PC-3 (cell line): Measurements from ENCODE around the gene RIC1. TPM values are rescaled to one million over a fixed set of nuclear protein-coding genes. Genes with fewer than 3 reads are reported as not detected.

ENCODE experiments used
- ATAC-seq: fragments of 200-7000 bp; cut with Tn5 transposase; 2 replicates; pipeline ENCODE4 v1.9.1; 2020; ENCODE audit warnings: mild to moderate bottlenecking, moderate library complexity
- BruUV-seq: library from RNA; stranded (reverse); fragments of 400-500 nt; replicated peaks from 2 replicates; lab custom pipeline; 2021; lab: Mats Ljungman, UMichigan
- CTCF ChIA-PET: fragments of 300-600 bp; sonication (Branson Sonifier 250); formaldehyde crosslinking; loops from one replicate; lab custom pipeline; 2022; ENCODE audit warnings: antibody characterized with exemption; lab: Charles Lee
- POLR2A ChIA-PET: fragments of 300-600 bp; sonication (Branson Sonifier 250); formaldehyde crosslinking; loops from one replicate; lab custom pipeline; 2022; ENCODE audit warnings: antibody characterized with exemption; ENCODE audit not compliant: unreplicated experiment; lab: Charles Lee
- DNase-seq: peaks from one replicate; pipeline ENCODE4 v3.0.0-alpha.2; 2015
- H2AFZ ChIP-seq: fragments of 300-600 bp; sonication (generic); 2 replicates; pipeline ENCODE4 v1.6.0; 2016; ENCODE audit warnings: antibody characterized with exemption, low read length
- H3F3A ChIP-seq: fragments of 300-600 bp; sonication (generic); one replicate; pipeline ENCODE4 v1.6.0; 2017; ENCODE audit warnings: antibody characterized with exemption, low read length, control low read depth, mild to moderate bottlenecking; ENCODE audit not compliant: unreplicated experiment
- H3K27ac ChIP-seq: fragments of 300-600 bp; sonication (generic); 2 replicates; pipeline ENCODE4 v1.5.1; 2016; ENCODE audit warnings: mild to moderate bottlenecking, low read length
- H3K27me3 ChIP-seq: fragments of 300-600 bp; sonication (generic); 2 replicates; pipeline ENCODE4 v1.6.1; 2016; ENCODE audit warnings: low read length, mixed read lengths
- H3K36me3 ChIP-seq: fragments of 300-600 bp; sonication (generic); 2 replicates; pipeline ENCODE4 v1.6.1; 2016; ENCODE audit warnings: low read depth, mixed run types, low read length, mixed read lengths
- H3K4me1 ChIP-seq: fragments of 300-600 bp; sonication (generic); 2 replicates; pipeline ENCODE4 v1.5.1; 2016; ENCODE audit warnings: low read length; ENCODE audit not compliant: insufficient read depth
- H3K4me2 ChIP-seq: fragments of 300-600 bp; sonication (generic); 2 replicates; pipeline ENCODE4 v1.6.0; 2016; ENCODE audit warnings: low read length
- H3K4me3 ChIP-seq: fragments of 300-600 bp; sonication (generic); 2 replicates; pipeline ENCODE4 v1.5.1; 2016; ENCODE audit warnings: mild to moderate bottlenecking, low read length, mixed read lengths
- H3K79me2 ChIP-seq: fragments of 300-600 bp; sonication (generic); 2 replicates; pipeline ENCODE4 v1.6.1; 2017; ENCODE audit warnings: low read length, mixed read lengths
- H3K9ac ChIP-seq: fragments of 300-600 bp; sonication (generic); 2 replicates; pipeline ENCODE4 v1.6.0; 2016; ENCODE audit warnings: mild to moderate bottlenecking, low read length
- H3K9me2 ChIP-seq: fragments of 300-600 bp; sonication (generic); replicated peaks from 2 replicates; pipeline ENCODE4 v1.6.1; 2016; ENCODE audit warnings: mixed run types, low read length, mixed read lengths
- H3K9me3 ChIP-seq: fragments of 300-600 bp; sonication (generic); 2 replicates; pipeline ENCODE4 v1.6.1; 2016; ENCODE audit warnings: low read length, mixed read lengths
- H4K20me1 ChIP-seq: fragments of 300-600 bp; sonication (generic); 2 replicates; pipeline ENCODE4 v1.6.1; 2016; ENCODE audit warnings: low read length, mixed read lengths
- CTCF ChIP-seq: fragments of 300-600 bp; sonication (generic); conservative IDR thresholded peaks from 2 replicates; pipeline ENCODE4 v1.5.1; 2017; ENCODE audit warnings: antibody characterized with exemption, low read depth, mild to moderate bottlenecking, low read length
- EZH2 ChIP-seq: fragments of 300-600 bp; sonication (generic); IDR thresholded peaks from one replicate; pipeline ENCODE4 v1.6.1; 2017; ENCODE audit warnings: antibody characterized with exemption, mild to moderate bottlenecking, low read length; ENCODE audit not compliant: unreplicated experiment
- EZH2phosphoT487 ChIP-seq: fragments of 300-600 bp; sonication (generic); IDR thresholded peaks from 2 replicates; pipeline ENCODE4 v1.6.1; 2018; ENCODE audit warnings: mild to moderate bottlenecking, antibody characterized with exemption, low read length, borderline replicate concordance
- intact Hi-C: fragments of 100-400 bp; cut with micrococcal nuclease; formaldehyde crosslinking; loops from 2 replicates; pipeline ENCODE4 v1.9.0; 2023
- total RNA-seq: library from RNA; depleted of rRNA; stranded (reverse); fragments of >200 nt; gene quantifications from 2 replicates; pipeline ENCODE4 v1.2.3, GENCODE V29; 2014

Gene RIC1
- total RNA-seq, 1 experiment from 2014 or later: 16.0 TPM

GRCh38 chr9:5586391-5586802 lies 42.5 kb upstream of the RIC1 start:
- peak overlapping the region; percentile 41; the same call in 1 of the 2 replicates for H3K4me2 ChIP-seq
- H3K9me2 ChIP-seq: no peaks in the 10 kb centered on the region
- POLR2A ChIA-PET: no interaction called here
- H3K9me3 ChIP-seq: no peaks in the 10 kb centered on the region
- no peaks in the 10 kb centered on the region for H3K79me2 ChIP-seq
- H3K4me3 ChIP-seq: no peak overlapping the region
- no peaks in the 10 kb centered on the region for H4K20me1 ChIP-seq
- H3F3A ChIP-seq: no peaks in the 10 kb centered on the region
- TF ChIP-seq EZH2 (no peak), CTCF (no peak), EZH2phosphoT487 (no peak)
- ATAC-seq (no peak), DNase-seq (no peak)
- no peak overlapping the region for H2AFZ ChIP-seq
- CTCF ChIA-PET: no interaction called here
- BruUV-seq: no TSS peak
- no peaks in the 10 kb centered on the region for H3K27me3 ChIP-seq
- H3K9ac ChIP-seq: no peak overlapping the region
- peaks cover 26% of the 10 kb centered on the region for H3K4me1 ChIP-seq
- 0 out of 2 replicates have a peak overlapping the region, but pooled peaks have one; percentile 7 for H3K27ac ChIP-seq
- H3K36me3 ChIP-seq: no peaks in the 10 kb centered on the region
- intact Hi-C loops: no loop called here

GRCh38 chr9:5587024-5587423 lies 41.9 kb upstream of the RIC1 start:
- Histone ChIP-seq H3K36me3 (no peaks in the 10 kb centered on the region), H3K27ac (peak overlapping the region; percentile 35; the same call in 1 of the 2 replicates), H3K9me2 (no peaks in the 10 kb centered on the region), H4K20me1 (no peaks in the 10 kb centered on the region), H3K9ac (peak overlapping the region; percentile 24; the same call in 1 of the 2 replicates), H3F3A (no peaks in the 10 kb centered on the region), H3K4me1 (peaks cover 26% of the 10 kb centered on the region), H3K27me3 (no peaks in the 10 kb centered on the region), H3K4me2 (peak overlapping the region; percentile 41; the same call in 1 of the 2 replicates), H3K79me2 (no peaks in the 10 kb centered on the region), H3K4me3 (no peak overlapping the region), H2AFZ (no peak overlapping the region), H3K9me3 (no peaks in the 10 kb centered on the region)
- intact Hi-C loops: no loop called here
- TF ChIP-seq EZH2: no peak
- TF ChIP-seq CTCF: no peak
- TF ChIP-seq EZH2phosphoT487: no peak
- POLR2A ChIA-PET: no interaction called here
- CTCF ChIA-PET: no interaction called here
- DNase-seq (peak; percentile 84), ATAC-seq (0 out of 2 replicates have a peak, but pooled peaks have one; percentile 41)
- BruUV-seq: no TSS peak

DNA sequence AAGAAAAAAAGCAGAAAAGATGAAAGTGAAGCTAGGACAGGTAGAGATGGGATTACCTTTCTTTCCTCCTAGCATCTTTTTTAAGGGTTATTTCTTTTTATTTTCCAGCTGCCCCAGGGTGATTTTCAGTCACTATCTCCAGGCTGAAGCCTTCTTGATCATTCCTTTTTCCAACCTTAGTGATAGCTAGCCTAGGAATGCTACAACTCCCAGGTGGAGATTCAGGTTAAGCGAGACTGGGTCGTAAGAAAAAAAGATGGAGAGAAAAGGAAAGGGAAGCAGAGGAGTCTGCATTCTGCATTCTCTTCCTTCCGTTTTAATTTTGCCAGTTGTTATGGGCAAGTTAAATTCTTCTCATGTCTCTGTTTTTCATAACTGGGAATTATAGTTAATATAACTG lies 36.7 kb upstream of the RIC1 start:
- CTCF ChIA-PET: no interaction called here
- POLR2A ChIA-PET: no interaction called here
- no peaks in the 10 kb centered on the region for H3K9me3 ChIP-seq
- no peak for ATAC-seq
- BruUV-seq: no TSS peak
- H4K20me1 ChIP-seq: no peaks in the 10 kb centered on the region
- no peaks in the 10 kb centered on the region for H3K36me3 ChIP-seq
- DNase-seq: no peak
- H3F3A ChIP-seq: no peaks in the 10 kb centered on the region
- H3K79me2 ChIP-seq: no peaks in the 10 kb centered on the region
- no peak overlapping the region for H3K9ac ChIP-seq
- peaks cover 5% of the 10 kb centered on the region for H3K4me1 ChIP-seq
- no peak overlapping the region for H3K27ac ChIP-seq
- TF ChIP-seq EZH2 (no peak), EZH2phosphoT487 (no peak), CTCF (no peak)
- intact Hi-C loops: loop anchor here (10.0 kb wide), 1 partner anchor 837 kb away; no protein-coding TSS in a partner anchor
- no peak overlapping the region for H3K4me3 ChIP-seq
- no peaks in the 10 kb centered on the region for H3K27me3 ChIP-seq
- H3K4me2 ChIP-seq: no peak overlapping the region
- no peak overlapping the region for H2AFZ ChIP-seq
- no peaks in the 10 kb centered on the region for H3K9me2 ChIP-seq
